ENCODE measurements around the gene SLC12A5.
"Not testable (repeated sequence)": the region's sequence is repeated elsewhere in the genome, so short reads cannot be mapped to it uniquely, and the experiment has no call there.

- not testable (repeated sequence) for TF ChIP-seq POLR2A, CTCF, EP300 (IDR thresholded peaks at IDR 0.05)
Observed at GRCh38 chr20:46100444-46100843, 71.4 kb downstream of the SLC12A5 start.
